ENCODE data around the gene ABR.

- no peak for TF ChIP-seq POLR2AphosphoS5 (IDR thresholded peaks at IDR 0.05)
- TF ChIP-seq CTCF (IDR thresholded peaks at IDR 0.05) = no peak
These were observed 155.7 kb downstream of the ABR start for GRCh38 chr17:1024076-1024475.

Data from prostate gland (tissue), 2 donors.